HG03378 (cell line): Measurements from ENCODE around the gene ARHGAP12.
"Not testable (repeated sequence)": the region's sequence is repeated elsewhere in the genome, so short reads cannot be mapped to it uniquely, and the experiment has no call there.

Experiments
- ATAC-seq: cut with Tn5 transposase; IDR thresholded peaks from one replicate; pipeline ENCODE4 v1.9.1; 2021; ENCODE audit warnings: mild to moderate bottlenecking, moderate library complexity; ENCODE audit not compliant: unreplicated experiment

Gene ARHGAP12, protein sequence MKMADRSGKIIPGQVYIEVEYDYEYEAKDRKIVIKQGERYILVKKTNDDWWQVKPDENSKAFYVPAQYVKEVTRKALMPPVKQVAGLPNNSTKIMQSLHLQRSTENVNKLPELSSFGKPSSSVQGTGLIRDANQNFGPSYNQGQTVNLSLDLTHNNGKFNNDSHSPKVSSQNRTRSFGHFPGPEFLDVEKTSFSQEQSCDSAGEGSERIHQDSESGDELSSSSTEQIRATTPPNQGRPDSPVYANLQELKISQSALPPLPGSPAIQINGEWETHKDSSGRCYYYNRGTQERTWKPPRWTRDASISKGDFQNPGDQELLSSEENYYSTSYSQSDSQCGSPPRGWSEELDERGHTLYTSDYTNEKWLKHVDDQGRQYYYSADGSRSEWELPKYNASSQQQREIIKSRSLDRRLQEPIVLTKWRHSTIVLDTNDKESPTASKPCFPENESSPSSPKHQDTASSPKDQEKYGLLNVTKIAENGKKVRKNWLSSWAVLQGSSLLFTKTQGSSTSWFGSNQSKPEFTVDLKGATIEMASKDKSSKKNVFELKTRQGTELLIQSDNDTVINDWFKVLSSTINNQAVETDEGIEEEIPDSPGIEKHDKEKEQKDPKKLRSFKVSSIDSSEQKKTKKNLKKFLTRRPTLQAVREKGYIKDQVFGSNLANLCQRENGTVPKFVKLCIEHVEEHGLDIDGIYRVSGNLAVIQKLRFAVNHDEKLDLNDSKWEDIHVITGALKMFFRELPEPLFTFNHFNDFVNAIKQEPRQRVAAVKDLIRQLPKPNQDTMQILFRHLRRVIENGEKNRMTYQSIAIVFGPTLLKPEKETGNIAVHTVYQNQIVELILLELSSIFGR

GRCh38 chr10:31928549-31929260, at the start of gene ARHGAP12:
ARHGAP12 (minus strand) TSS chr10:31928831; CDS start chr10:31908855, 19,976 bp downstream.
- peak; percentile 51 for ATAC-seq

- no peak for ATAC-seq
Observed at GRCh38 chr10:31978156-31978483, 49.5 kb upstream of the ARHGAP12 start.

DNA sequence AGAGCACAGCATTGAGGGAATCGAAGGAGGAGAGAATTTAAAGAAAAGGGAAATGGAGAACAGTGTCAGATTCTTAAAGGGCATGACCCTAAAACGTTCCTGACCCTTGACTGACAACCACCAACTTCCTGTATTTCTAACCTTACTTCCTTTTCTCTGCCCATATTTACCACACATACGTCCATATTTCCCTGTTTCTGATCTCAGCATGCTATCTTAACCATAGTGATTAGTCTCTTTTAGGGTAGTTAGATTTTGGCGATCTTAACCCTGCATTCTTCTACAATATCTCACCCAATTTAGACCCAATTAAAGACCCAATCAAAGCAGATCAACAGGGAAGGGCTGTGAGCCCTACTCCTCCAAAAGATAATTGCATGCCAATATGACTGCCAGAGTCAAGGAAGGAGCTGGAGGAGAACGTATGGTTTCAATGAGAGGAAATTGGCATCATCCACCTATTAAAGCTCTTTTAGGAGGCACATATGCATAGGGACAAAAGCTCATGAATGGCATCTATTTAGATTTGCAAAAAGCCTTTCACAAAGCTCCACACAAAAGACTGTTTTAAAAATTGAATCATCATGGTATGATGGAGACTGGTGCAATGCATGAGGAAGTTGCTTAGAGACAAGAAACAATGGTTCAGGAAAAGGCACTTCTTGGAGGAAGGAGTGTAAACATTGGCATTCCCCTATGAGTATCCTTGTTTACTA, 49.0 kb upstream of the ARHGAP12 start:
- ATAC-seq = no peak

DNA sequence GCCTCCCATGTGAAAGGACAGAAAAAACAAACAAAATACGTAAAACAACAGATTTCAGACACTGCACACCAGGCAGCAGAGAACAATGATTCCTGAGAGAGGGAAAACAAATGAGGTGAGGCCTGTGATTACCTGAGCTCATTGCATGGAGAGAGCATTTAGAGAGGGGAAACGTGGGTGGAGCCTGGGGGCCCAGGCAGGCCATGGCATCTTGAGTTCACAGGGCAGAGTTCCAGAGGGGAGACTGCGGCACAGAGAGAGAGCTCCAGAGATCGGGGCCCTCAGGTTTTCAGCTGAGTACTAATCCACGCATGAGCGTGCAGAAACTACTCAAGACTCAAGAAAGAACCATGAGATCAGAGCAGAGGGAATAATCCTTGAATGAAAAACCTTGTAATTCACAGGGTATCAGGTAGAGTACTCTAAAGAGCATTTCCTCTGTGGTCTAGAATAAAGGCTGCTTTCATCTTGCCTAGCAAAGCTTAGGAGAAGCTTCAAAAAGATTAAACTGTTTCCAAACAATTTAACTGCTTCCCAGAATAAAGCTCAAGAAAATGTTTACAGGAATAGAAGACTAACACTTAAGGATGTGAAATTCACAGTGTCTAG, 46.6 kb upstream of the ARHGAP12 start:
- ATAC-seq = no peak

GRCh38 chr10:31974434-31975124, 45.9 kb upstream of the ARHGAP12 start:
- no peak for ATAC-seq

- ATAC-seq = no peak
Observed at GRCh38 chr10:31972519-31973041, 43.9 kb upstream of the ARHGAP12 start.

DNA sequence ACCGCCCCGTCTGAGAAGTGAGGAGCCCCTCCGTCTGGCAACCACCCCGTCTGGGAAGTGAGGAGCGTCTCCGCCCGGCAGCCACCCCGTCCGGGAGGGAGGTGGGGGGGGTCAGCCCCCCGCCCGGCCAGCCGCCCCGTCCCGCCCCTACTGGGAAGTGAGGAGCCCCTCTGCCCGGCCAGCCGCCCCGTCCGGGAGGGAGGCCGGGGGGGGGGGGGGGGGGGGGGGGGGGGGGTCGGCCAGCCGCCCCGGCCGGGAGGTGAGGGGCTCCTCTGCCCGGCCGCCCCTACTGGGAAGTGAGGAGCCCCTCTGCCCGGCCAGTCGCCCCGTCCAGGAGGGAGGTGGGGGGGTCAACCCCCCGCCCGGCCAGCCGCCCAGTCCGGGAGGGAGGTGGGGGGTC, 41.2 kb upstream of the ARHGAP12 start:
- not testable (repeated sequence) for ATAC-seq

GRCh38 chr10:31963589-31963980, 35.0 kb upstream of the ARHGAP12 start:
- no peak for ATAC-seq

DNA sequence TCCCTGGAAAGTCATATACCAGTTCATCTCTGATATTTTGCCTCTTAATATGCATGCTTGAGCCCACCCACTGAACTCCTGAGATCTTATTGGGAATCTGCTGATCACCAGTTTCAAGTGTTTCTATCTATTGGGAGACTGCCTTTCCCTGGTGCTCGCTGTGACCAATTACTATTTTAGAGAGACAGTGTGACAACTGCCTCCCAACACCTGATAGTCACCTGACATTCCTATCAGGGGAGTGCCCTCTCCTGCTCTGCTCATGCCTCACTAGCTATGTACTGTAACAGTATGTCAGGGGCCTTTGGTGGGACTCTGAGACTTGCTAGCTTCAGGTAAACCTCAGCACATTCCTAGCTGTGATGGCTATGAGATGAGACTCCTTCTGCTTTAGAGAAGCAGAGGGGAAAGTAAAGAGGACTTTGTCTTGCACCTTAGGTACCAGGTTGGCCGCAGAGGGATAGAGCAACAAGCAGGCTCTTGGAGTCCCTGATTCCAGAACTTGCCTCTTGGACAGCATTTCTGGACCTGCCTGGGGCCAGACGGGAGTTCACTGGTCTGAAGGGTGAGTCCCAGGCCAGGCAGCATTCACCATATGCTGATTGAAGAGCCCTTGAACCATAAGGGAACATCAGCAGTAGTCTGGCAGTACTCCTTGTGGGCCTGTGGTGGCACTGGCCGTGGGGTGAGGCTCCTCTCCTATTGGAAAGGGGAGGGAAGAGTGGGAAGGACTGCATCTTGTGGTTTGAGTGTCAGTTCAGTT, 34.4 kb upstream of the ARHGAP12 start:
- ATAC-seq = no peak

DNA sequence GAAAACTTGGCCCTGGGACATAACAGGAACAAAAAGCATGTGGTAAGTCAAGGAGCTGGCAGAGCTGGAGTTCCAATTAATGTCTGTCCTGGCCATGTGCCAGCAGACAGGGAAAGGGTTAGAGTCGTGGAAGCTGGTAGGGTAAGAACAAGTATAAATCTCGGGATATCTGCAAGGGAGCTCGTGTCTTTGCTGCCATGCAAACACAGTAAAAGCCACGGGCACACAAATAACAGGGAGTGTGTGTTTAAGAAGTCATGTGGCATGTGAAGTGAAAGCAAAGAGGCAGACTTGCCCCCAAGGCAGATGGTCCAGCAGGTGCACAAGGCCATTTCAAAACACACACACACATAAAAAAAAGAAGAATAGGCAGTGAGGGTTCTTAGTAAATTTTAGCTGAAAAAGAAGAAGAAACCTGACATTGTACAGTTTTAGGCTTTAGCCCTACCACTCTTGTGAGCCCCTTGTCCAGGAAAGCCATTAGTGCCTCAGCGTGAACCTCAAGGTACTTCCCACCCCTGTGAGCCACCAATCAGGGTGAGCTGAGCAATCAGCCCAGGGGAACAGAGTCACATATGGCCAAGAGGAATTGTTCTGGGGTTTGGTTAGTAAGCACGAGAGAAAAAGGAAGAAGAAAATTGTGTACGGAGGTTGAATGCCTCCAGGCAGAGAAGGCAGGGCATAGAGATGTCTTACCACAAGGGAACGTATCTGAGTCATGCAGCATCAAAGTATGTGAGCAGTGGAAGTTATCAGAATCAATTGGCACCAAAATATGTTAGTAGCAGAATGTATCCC, 32.8 kb upstream of the ARHGAP12 start:
- ATAC-seq = peak; percentile 46

GRCh38 chr10:31959461-31960173, 31.0 kb upstream of the ARHGAP12 start:
- no peak for ATAC-seq

- ATAC-seq = no peak
Observed at GRCh38 chr10:31958856-31959255, 30.2 kb upstream of the ARHGAP12 start.

GRCh38 chr10:31956200-31956946, 27.7 kb upstream of the ARHGAP12 start:
- no peak for ATAC-seq

DNA sequence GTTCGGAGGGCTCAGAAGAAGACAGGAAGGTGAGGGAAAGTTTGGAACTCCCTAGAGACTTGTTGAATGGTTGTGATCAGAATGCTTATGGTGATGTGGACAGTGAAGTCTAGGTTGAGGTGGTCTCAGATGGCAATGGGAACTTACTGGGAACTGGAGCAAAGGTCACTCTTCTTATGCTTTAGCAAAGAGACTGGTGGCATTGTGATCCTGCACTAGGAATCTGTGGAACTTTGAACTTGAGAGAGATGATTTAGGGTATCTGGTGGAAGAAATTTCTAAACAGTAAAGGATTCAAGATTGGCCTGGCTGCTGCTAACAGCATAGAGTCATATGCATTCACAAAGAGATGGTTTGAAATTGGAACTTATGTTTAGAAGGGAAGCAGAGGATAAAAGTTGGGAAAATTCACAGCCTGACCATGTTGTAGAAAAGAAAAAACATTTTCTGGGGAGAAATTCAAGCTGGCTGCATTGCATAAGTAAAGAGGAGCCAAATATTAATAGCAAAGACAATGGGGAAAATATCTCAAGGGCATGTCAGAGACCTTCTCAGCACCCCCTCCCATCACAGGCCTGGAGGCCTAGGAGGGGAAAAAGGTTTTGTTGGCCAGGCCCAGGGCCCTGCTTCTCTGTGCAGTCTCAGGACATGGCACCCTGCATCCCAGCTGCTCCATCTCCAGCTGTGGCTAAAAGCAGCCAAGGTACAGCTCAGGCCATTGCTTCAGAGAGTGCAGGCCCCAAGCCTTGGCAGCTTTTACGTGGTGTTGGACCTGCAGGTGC, 26.0 kb upstream of the ARHGAP12 start:
- no peak for ATAC-seq

GRCh38 chr10:31953480-31953879, 24.8 kb upstream of the ARHGAP12 start:
- ATAC-seq = no peak

- ATAC-seq = no peak
Observed at GRCh38 chr10:31953080-31953479, 24.4 kb upstream of the ARHGAP12 start.
